Astrocyte of the spinal cord (primary cell): ENCODE results near the gene IKZF5.

Experiments
- DNase-seq: peaks from one replicate; pipeline ENCODE4 v3.0.0; 2011; ENCODE audit warnings: low read depth, low spot score
- H3K4me3 ChIP-seq: 2 replicates; pipeline ENCODE4 v1.5.1; 2011; ENCODE audit warnings: low read depth, mild to moderate bottlenecking, low read length, moderate library complexity
- CTCF ChIP-seq: IDR thresholded peaks from 2 replicates; pipeline ENCODE4 v1.5.1; 2012; ENCODE audit warnings: low read depth, mild to moderate bottlenecking, low read length, inconsistent platforms
- in situ Hi-C: cut with HindIII; loops from 2 replicates; pipeline ENCODE4 v1.10.0; 2017; ENCODE audit warnings: low sequenced_read_pairs

IKZF5 gene

GRCh38 chr10:123039632-123039930, 31.0 kb upstream of the IKZF5 start:
- in situ Hi-C loops = no loop called here
- no peak for DNase-seq
- H3K4me3 ChIP-seq = no peak overlapping the region
- no peak for TF ChIP-seq CTCF

GRCh38 chr10:123038782-123039631, 30.4 kb upstream of the IKZF5 start:
- no peak overlapping the region for H3K4me3 ChIP-seq
- in situ Hi-C loops = no loop called here
- TF ChIP-seq CTCF = no peak
- DNase-seq = no peak

GRCh38 chr10:123035467-123036086, 27.0 kb upstream of the IKZF5 start:
- TF ChIP-seq CTCF = no peak
- in situ Hi-C loops = no loop called here
- no peak overlapping the region for H3K4me3 ChIP-seq
- DNase-seq = no peak

DNA sequence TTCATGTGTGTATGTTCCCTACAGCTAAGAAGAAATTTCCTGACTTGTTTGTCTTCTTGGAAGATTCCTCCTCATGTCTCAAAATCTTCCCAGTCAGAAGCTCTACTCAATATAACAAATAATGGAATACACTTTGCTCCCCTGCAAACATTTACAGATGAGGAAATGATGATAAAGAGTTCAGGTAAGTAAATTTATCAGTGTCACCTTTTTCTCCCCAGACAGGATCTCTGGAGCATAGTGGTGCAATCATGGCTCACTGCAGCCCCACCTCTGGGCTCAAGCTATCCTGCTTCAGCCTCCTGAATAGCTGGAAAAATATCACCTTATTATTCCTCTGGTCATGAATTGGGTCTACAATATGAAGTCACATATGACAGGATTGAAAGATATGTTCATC, 25.7 kb upstream of the IKZF5 start:
- no peak overlapping the region for H3K4me3 ChIP-seq
- in situ Hi-C loops = no loop called here
- no peak for TF ChIP-seq CTCF
- DNase-seq = no peak

DNA sequence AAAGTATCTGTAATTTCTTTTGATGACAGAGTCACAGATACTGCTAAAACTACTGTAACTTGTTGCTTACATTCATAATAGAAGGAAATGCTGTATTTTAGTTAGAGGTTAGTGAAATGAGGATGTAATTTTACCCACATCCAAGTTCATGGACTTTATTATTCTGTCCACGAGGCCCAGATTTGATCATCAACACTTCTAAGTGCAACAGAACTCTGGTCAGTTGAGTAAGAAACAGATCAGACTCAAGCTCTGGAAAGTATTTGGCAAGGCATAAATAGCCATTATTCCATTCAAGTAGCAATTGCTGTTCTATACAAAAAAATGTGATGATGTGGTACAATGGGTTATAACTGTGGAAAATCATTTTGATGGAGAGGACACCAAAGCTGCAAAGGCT, 22.5 kb upstream of the IKZF5 start:
- DNase-seq = no peak
- no peak overlapping the region for H3K4me3 ChIP-seq
- no peak for TF ChIP-seq CTCF
- in situ Hi-C loops = no loop called here

- no peak for TF ChIP-seq CTCF
- in situ Hi-C loops = no loop called here
- H3K4me3 ChIP-seq = no peak overlapping the region
- DNase-seq = peak; percentile 7
Measured at GRCh38 chr10:123027861-123028260, 19.3 kb upstream of the IKZF5 start.
